GM13976 (cell line): ENCODE data around the gene OR4E2.

Experiments used
- DNase-seq: peaks from one replicate; pipeline ENCODE4 v3.0.0; 2012; ENCODE audit warnings: low spot score
- in situ Hi-C: fragments of 300-500 bp; cut with MboI; formaldehyde crosslinking; loops from one replicate; pipeline ENCODE4 v1.12.0; 2022; ENCODE audit warnings: low sequenced_read_pairs, mixed read lengths, inconsistent platforms; ENCODE audit not compliant: unreplicated experiment
- TF ChIP-seq, protein P1 (sequence below): IDR thresholded peaks from 2 replicates; pipeline ENCODE4 v1.5.1; 2012; ENCODE audit warnings: borderline replicate concordance, mild to moderate bottlenecking; ENCODE audit not compliant: insufficient read depth; ENCODE audit errors: extremely low read depth, missing control alignments, control extremely low read depth

Gene OR4E2

DNA sequence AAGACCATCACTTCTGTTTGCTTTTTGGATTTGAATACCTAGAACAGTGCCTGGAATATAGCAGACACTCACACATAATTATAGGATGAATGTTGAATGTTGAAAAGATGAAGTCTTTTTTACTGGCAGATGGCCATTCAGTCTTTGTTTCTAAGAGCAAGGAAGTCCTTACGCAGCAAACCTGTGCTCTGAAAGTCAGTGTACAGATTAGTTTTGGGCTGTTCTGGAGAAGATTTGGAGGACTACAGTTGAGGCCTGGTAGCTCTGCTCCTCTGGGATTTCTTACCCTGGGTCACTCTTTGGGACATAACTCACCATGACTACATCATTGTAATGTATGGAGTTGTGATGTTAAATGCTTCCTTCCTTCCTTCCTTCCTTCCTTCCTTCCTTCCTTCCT, 3.3 kb downstream of the OR4E2 start:
- no peak for DNase-seq
- TF ChIP-seq, protein P1, sequence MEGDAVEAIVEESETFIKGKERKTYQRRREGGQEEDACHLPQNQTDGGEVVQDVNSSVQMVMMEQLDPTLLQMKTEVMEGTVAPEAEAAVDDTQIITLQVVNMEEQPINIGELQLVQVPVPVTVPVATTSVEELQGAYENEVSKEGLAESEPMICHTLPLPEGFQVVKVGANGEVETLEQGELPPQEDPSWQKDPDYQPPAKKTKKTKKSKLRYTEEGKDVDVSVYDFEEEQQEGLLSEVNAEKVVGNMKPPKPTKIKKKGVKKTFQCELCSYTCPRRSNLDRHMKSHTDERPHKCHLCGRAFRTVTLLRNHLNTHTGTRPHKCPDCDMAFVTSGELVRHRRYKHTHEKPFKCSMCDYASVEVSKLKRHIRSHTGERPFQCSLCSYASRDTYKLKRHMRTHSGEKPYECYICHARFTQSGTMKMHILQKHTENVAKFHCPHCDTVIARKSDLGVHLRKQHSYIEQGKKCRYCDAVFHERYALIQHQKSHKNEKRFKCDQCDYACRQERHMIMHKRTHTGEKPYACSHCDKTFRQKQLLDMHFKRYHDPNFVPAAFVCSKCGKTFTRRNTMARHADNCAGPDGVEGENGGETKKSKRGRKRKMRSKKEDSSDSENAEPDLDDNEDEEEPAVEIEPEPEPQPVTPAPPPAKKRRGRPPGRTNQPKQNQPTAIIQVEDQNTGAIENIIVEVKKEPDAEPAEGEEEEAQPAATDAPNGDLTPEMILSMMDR: no peak
- in situ Hi-C loops: no loop called here

DNA sequence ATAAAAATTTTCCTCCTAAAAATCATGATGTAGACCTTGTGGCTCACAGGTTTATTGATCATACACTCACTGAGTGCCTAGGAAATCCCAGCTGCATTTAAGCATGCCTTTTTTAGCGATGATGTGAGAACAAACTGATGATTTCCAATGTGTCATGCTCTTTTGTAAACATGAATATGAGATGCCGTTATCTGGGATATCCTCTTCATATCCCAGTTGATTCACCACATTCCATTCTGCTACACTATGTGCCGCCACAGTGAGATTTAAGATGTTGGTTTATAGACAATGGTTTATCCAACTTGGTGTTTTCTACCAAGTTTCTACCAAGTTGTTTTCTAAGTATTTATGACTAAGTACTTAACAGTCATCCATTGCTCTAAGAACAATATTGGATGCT, 14.7 kb downstream of the OR4E2 start:
- in situ Hi-C loops: no loop called here
- TF ChIP-seq, protein P1: no peak
- DNase-seq: no peak

DNA sequence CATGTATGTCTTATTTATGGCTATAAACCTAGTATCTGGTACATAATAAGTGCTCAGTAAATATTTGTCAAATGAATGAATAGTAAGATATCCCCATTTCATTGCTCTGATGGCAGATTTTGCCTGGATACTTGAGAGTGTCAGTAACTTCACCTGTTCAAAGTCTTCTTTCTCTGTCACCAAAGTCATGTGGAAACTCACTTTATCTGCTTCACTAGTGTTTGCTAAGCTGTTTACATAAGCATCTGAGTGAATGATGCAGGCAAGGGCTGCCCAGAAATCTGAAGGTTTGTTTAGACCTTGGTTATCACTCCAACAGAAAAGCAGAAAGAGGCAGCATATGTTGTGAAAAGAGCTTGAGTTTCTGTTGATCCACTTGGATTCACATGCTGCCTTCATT, 15.6 kb downstream of the OR4E2 start:
- DNase-seq: no peak
- TF ChIP-seq, protein P1: no peak
- in situ Hi-C loops: no loop called here

DNA sequence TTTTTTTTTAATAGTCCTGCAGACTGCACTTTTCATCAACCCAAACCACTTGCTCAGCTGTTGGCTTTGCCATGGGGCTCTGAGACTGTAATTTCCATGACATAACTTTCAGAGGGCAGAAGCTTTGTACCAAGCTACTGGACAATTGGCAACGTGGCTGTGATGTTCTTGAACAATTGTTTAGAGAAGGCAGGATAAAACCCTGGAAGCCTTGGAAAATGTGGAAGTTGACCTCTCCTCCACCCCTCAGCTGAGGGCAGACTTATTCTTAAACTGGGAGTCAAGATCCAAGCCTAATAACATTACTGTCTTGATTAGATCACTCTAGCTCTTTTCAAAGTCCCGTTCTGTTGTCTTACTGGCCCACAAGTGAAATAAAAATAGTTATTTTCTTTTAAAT, 17.7 kb downstream of the OR4E2 start:
- TF ChIP-seq, protein P1: no peak
- no peak for DNase-seq
- in situ Hi-C loops: no loop called here

DNA sequence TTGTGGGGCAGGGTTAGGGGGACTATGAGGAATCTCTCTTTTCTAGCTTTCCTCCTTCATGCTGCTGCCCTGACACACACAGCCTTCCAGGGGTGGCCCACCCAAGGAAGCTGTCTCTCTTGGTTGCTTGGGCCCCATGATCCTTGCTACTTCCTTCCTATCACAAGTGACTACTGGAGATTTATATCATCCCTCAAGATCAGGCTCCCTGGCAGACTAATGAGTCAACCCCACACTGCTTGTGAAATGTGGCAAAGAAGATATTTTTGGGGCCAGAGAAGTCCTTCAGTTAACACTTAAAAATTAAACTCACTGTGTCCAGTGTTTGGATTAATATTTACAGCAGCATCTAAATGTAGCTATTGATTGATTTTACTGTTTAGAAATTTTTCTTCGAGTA, 18.5 kb downstream of the OR4E2 start:
- no peak for DNase-seq
- in situ Hi-C loops: no loop called here
- TF ChIP-seq, protein P1: no peak

DNA sequence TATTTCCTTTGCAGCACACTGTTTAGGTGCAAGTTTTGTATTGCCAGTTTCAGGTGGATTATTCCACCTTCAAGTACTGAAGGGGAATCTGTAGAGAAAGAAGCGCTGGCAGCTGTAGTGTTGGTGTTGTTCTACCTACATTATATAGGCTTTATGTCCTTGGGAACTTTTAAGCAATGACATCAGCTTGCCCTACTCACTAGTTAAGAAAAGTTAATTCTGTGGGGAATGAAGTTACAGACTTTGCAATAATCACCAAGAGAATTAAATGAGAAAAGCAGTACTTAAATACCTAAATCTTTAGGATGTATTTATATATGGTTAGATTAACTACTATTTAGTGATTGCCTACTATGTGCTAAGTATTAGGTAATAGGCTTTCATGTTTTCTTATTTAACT, 20.1 kb downstream of the OR4E2 start, which contains the start of gene OR4E1:
Gene OR4E1, minus strand, starts transcription at position 101 of the 400 bp plus-strand sequence. CDS start 2,883 bp downstream, outside the sequence.
- no peak for DNase-seq
- TF ChIP-seq, protein P1: no peak
- in situ Hi-C loops: no loop called here

DNA sequence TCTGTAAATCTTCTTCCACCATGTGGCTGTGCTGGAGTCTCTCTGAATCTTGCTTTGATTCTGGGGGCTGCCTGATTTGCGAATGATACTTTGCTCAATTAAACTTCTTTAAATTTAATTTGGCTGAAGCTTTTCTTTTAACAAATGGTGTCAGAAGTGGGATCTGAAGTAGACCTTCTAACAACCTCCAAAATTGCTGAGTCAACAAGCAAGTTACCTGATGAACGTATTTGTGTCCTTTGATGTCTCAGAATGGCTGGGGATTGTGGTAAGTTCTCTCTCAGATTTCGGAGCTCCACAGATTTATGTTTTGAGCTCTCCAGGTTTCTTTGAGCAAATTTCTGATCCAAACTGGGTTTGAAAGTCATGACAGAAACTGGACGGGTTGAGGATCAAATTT, 21.9 kb downstream of the OR4E2 start:
- in situ Hi-C loops: no loop called here
- DNase-seq: no peak
- TF ChIP-seq, protein P1: no peak
